HCT116 (cell line): Measurements from ENCODE around the gene EYA2. TPM values are rescaled to one million over a fixed set of nuclear protein-coding genes. Genes with fewer than 3 reads are reported as not detected.

ENCODE experiments used
- ATAC-seq: fragments of 200-7000 bp; cut with Tn5 transposase; 2 replicates; pipeline ENCODE4 v1.9.1; 2020; ENCODE audit warnings: mild to moderate bottlenecking, moderate library complexity
- BruUV-seq: library from RNA; stranded (reverse); fragments of 400-500 nt; replicated peaks from 2 replicates; lab custom pipeline; 2021; lab: Mats Ljungman, UMichigan
- CTCF ChIA-PET: fragments of 300-600 bp; sonication (Branson Sonifier 250); formaldehyde crosslinking; loops from one replicate; lab custom pipeline; 2021; ENCODE audit warnings: antibody characterized with exemption; lab: Charles Lee
- POLR2A ChIA-PET: fragments of 300-600, 350-600 bp; sonication (Branson Sonifier 250); formaldehyde crosslinking; loops from one replicate; lab custom pipeline; 2021; ENCODE audit warnings: antibody characterized with exemption; lab: Charles Lee
- RAD21 ChIA-PET, 2 experiments: fragments of 300-600 bp; sonication (Branson Sonifier 250); formaldehyde crosslinking; loops; one replicate each; lab custom pipeline; 2023; ENCODE audit warnings: low total read pairs in 2 of 2; ENCODE audit not compliant: uncharacterized antibody in 2 of 2, unreplicated experiment in 2 of 2, low non-redundant PET in 1 of 2; lab: Charles Lee
- DNase-seq: peaks from one replicate; pipeline ENCODE4 v3.0.0-alpha.2; 2010; ENCODE audit warnings: low read depth, low spot score
- H2AFZ ChIP-seq: fragments of 200-600 bp; shearing (Covaris generic), sonication (generic); 2 replicates; pipeline ENCODE4 v1.6.1; 2017; ENCODE audit warnings: low read depth, mixed run types, mixed read lengths, antibody characterized with exemption, low read length; ENCODE audit not compliant: poor library complexity, severe bottlenecking
- H3K27ac ChIP-seq: 2 replicates; pipeline ENCODE4 v1.5.1; 2012; ENCODE audit warnings: low read depth, low read length
- H3K27me3 ChIP-seq: fragments of 200-600 bp; sonication (generic); 2 replicates; pipeline ENCODE4 v1.6.1; 2016; ENCODE audit warnings: mixed run types, low read length, mixed read lengths; ENCODE audit not compliant: insufficient read depth
- H3K36me3 ChIP-seq, 2 experiments: fragments of 200-500 bp in 1 of 2; fragments of 200-600 bp in 1 of 2; sonication (Bioruptor generic) in 1 of 2; sonication (generic) in 1 of 2; 2 replicates each; pipeline versions ENCODE4 v1.5.1 to v1.6.1; 2014 to 2016; ENCODE audit warnings: low read length in 2 of 2, inconsistent platforms in 1 of 2, mixed read lengths in 1 of 2, mixed run types in 1 of 2; ENCODE audit not compliant: insufficient read depth in 2 of 2, control insufficient read depth in 1 of 2
- H3K4me1 ChIP-seq, 2 experiments: fragments of 200-600 bp in 1 of 2; sonication (generic) in 1 of 2; 2 replicates each; pipeline versions ENCODE4 v1.5.1 to v1.6.1; 2012 to 2017; ENCODE audit warnings: low read length in 2 of 2, inconsistent platforms in 1 of 2, mild to moderate bottlenecking in 1 of 2, mixed read lengths in 1 of 2, mixed run types in 1 of 2, moderate library complexity in 1 of 2; ENCODE audit not compliant: insufficient read depth in 2 of 2, control insufficient read depth in 1 of 2
- H3K4me2 ChIP-seq: fragments of 200-600 bp; sonication (generic); 2 replicates; pipeline ENCODE4 v1.6.1; 2017; ENCODE audit warnings: mixed run types, low read length, mixed read lengths
- H3K4me3 ChIP-seq, 2 experiments: fragments of 200-600 bp in 1 of 2; sonication (generic) in 1 of 2; replicated peaks in 1 of 2; 2 replicates each; pipeline ENCODE4 v1.5.1; 2011 to 2016; ENCODE audit warnings: low read length in 2 of 2, control low read depth in 1 of 2, low read depth in 1 of 2, mild to moderate bottlenecking in 1 of 2, mixed read lengths in 1 of 2, mixed run types in 1 of 2
- H3K79me2 ChIP-seq: fragments of 200-600 bp; sonication (generic); 2 replicates; pipeline ENCODE4 v1.6.1; 2017; ENCODE audit warnings: mild to moderate bottlenecking, mixed run types, low read length, moderate library complexity, mixed read lengths; ENCODE audit not compliant: insufficient read depth
- H3K9ac ChIP-seq: fragments of 200-600 bp; sonication (generic); 2 replicates; pipeline ENCODE4 v1.6.1; 2016; ENCODE audit warnings: low read length, mixed read lengths
- H3K9me2 ChIP-seq: fragments of 200-600 bp; sonication (generic), shearing (Covaris generic); 2 replicates; pipeline ENCODE4 v1.6.1; 2017; ENCODE audit warnings: mixed run types, mild to moderate bottlenecking, moderate library complexity; ENCODE audit not compliant: insufficient read depth
- H3K9me3 ChIP-seq, 2 experiments: fragments of 200-500 bp in 1 of 2; fragments of 200-600 bp in 1 of 2; sonication (Bioruptor generic) in 1 of 2; sonication (generic) in 1 of 2; 2 replicates each; pipeline ENCODE4 v1.6.1; 2014 to 2017; ENCODE audit warnings: low read length in 2 of 2, mixed read lengths in 2 of 2, inconsistent platforms in 1 of 2, low read depth in 1 of 2, mild to moderate bottlenecking in 1 of 2, mixed run types in 1 of 2, moderate library complexity in 1 of 2; ENCODE audit not compliant: control insufficient read depth in 1 of 2, insufficient read depth in 1 of 2
- H4K20me1 ChIP-seq: fragments of 200-600 bp; sonication (generic), shearing (Covaris generic); 2 replicates; pipeline ENCODE4 v1.6.1; 2017; ENCODE audit warnings: mixed run types, mild to moderate bottlenecking, moderate library complexity; ENCODE audit not compliant: insufficient read depth
- ATF3 ChIP-seq: IDR thresholded peaks from 2 replicates; pipeline ENCODE4 v1.6.1; 2012
- CBX3 ChIP-seq: IDR thresholded peaks from 2 replicates; pipeline ENCODE4 v1.6.1; 2012; ENCODE audit warnings: low read depth
- EGR1 ChIP-seq: IDR thresholded peaks from 2 replicates; pipeline ENCODE4 v1.6.1; 2012; ENCODE audit warnings: low read depth
- EZH2 ChIP-seq: fragments of 200-600 bp; sonication (generic); IDR thresholded peaks from 2 replicates; pipeline ENCODE4 v1.6.1; 2017; ENCODE audit warnings: antibody characterized with exemption, mixed run types
- EZH2phosphoT487 ChIP-seq: fragments of 200-600 bp; IDR thresholded peaks from 2 replicates; pipeline ENCODE4 v1.6.1; 2018; ENCODE audit warnings: antibody characterized with exemption, borderline replicate concordance
- FOSL1 ChIP-seq: IDR thresholded peaks from 2 replicates; pipeline ENCODE4 v1.6.1; 2012; ENCODE audit warnings: low read depth
- JUND ChIP-seq: IDR thresholded peaks from 2 replicates; pipeline ENCODE4 v1.6.1; 2012
- RAD21 ChIP-seq: IDR thresholded peaks from 2 replicates; pipeline ENCODE4 v1.6.1; 2012; ENCODE audit warnings: low read depth, mild to moderate bottlenecking
- SIN3A ChIP-seq: IDR thresholded peaks from 2 replicates; pipeline ENCODE4 v1.6.1; 2012; ENCODE audit warnings: low read depth
- SP1 ChIP-seq: IDR thresholded peaks from 2 replicates; pipeline ENCODE4 v1.6.1; 2012; ENCODE audit warnings: low read depth
- TCF7L2 ChIP-seq: IDR thresholded peaks from 2 replicates; pipeline ENCODE4 v1.7.0; 2011; ENCODE audit warnings: borderline replicate concordance, inconsistent platforms; ENCODE audit not compliant: insufficient read depth, insufficient read length; ENCODE audit errors: extremely low read depth
- YY1 ChIP-seq: IDR thresholded peaks from 2 replicates; pipeline ENCODE4 v1.6.1; 2011; ENCODE audit warnings: low read length, low read depth, moderate library complexity, mild to moderate bottlenecking; ENCODE audit not compliant: insufficient replicate concordance; ENCODE audit errors: extremely low read depth
- ZFX ChIP-seq: fragments of 450-650 bp; IDR thresholded peaks from 2 replicates; pipeline ENCODE4 v1.6.1; 2017
- intact Hi-C: fragments of 100-400 bp; cut with micrococcal nuclease; formaldehyde crosslinking; loops from 2 replicates; pipeline ENCODE4 v1.10.0; 2022
- total RNA-seq: library from RNA; stranded (reverse); gene quantifications from one replicate; pipeline ENCODE4 v1.2.1, GENCODE V29; 2021; ENCODE audit not compliant: unreplicated experiment
- TF ChIP-seq, protein P1 (sequence below): IDR thresholded peaks from 2 replicates; pipeline ENCODE4 v1.6.1; 2011; ENCODE audit warnings: mild to moderate bottlenecking, low read length, moderate library complexity; ENCODE audit not compliant: insufficient replicate concordance; ENCODE audit errors: extremely low read depth
- TF ChIP-seq, protein P2 (sequence below): IDR thresholded peaks from 2 replicates; pipeline ENCODE4 v1.6.1; 2012; ENCODE audit warnings: low read depth
- TF ChIP-seq, protein P3 (sequence below): IDR thresholded peaks from 2 replicates; pipeline ENCODE4 v1.6.1; 2012

EYA2 gene
- total RNA-seq, 1 experiment from 2014 or later = not detected

GRCh38 chr20:47108994-47109393 lies 214.4 kb downstream of the EYA2 start:
- H2AFZ ChIP-seq = no peak overlapping the region
- ChIA-PET RAD21 (no interaction called here), POLR2A (no interaction called here), CTCF (no interaction called here)
- H3K27ac ChIP-seq = no peak overlapping the region
- H3K27me3 ChIP-seq = no peaks in the 10 kb centered on the region
- DNase-seq (no peak), ATAC-seq (no peak)
- no peak overlapping the region for H3K9ac ChIP-seq
- H3K9me2 ChIP-seq = no peaks in the 10 kb centered on the region
- H4K20me1 ChIP-seq = no peaks in the 10 kb centered on the region
- peaks cover 8 to 18% of the 10 kb centered on the region in 2 experiments; a peak in 2 of 4 replicates for H3K9me3 ChIP-seq
- no peaks in the 10 kb centered on the region for H3K79me2 ChIP-seq
- intact Hi-C loops = no loop called here
- H3K4me3 ChIP-seq = no peak overlapping the region
- BruUV-seq = no TSS peak
- H3K4me2 ChIP-seq = no peak overlapping the region
- TF ChIP-seq EZH2phosphoT487 (no peak), YY1 (no peak), FOSL1 (no peak)
- H3K4me1 ChIP-seq = no peaks in the 10 kb centered on the region
- no peaks in the 10 kb centered on the region for H3K36me3 ChIP-seq

DNA sequence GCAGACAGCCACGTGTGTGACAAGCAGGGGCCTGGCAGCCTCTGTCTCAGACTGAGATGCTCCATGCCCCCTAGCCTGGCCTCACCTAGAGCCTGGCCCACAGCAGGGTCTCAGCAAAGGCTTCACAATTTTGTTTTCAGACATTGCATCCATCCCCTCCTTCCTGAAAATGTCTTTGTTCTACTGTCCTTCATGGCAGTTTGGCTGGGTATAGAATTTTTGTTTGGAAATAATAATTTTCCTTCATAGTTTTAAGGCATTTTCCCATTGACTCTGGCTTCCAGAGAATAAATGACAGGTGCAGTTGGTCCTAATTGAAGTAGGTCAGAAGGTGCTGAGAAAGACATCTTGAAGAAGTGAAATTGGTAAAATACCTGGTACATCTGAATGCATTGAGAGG lies 216.2 kb downstream of the EYA2 start:
- intact Hi-C loops = no loop called here
- no peak for DNase-seq
- Histone ChIP-seq H3K4me3 (no peak overlapping the region), H3K4me1 (no peaks in the 10 kb centered on the region), H2AFZ (no peak overlapping the region), H3K4me2 (no peak overlapping the region), H3K79me2 (no peaks in the 10 kb centered on the region), H3K9me2 (no peaks in the 10 kb centered on the region), H3K27ac (no peak overlapping the region), H3K27me3 (no peaks in the 10 kb centered on the region), H3K9ac (no peak overlapping the region), H3K36me3 (no peaks in the 10 kb centered on the region), H4K20me1 (no peaks in the 10 kb centered on the region), H3K9me3 (peaks cover 8 to 18% of the 10 kb centered on the region in 2 experiments; a peak in 2 of 4 replicates)
- ChIA-PET CTCF (no interaction called here), POLR2A (no interaction called here), RAD21 (no interaction called here)
- BruUV-seq = no TSS peak
- no peak for ATAC-seq
- TF ChIP-seq EZH2phosphoT487 (no peak), SIN3A (no peak), JUND (no peak), TCF7L2 (no peak), ZFX (no peak), YY1 (no peak), FOSL1 (no peak), CBX3 (no peak), EGR1 (no peak), EZH2 (no peak), RAD21 (no peak), ATF3 (no peak), SP1 (no peak)
- TF ChIP-seq, protein P1, sequence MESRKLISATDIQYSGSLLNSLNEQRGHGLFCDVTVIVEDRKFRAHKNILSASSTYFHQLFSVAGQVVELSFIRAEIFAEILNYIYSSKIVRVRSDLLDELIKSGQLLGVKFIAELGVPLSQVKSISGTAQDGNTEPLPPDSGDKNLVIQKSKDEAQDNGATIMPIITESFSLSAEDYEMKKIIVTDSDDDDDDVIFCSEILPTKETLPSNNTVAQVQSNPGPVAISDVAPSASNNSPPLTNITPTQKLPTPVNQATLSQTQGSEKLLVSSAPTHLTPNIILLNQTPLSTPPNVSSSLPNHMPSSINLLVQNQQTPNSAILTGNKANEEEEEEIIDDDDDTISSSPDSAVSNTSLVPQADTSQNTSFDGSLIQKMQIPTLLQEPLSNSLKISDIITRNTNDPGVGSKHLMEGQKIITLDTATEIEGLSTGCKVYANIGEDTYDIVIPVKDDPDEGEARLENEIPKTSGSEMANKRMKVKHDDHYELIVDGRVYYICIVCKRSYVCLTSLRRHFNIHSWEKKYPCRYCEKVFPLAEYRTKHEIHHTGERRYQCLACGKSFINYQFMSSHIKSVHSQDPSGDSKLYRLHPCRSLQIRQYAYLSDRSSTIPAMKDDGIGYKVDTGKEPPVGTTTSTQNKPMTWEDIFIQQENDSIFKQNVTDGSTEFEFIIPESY = no peak
- TF ChIP-seq, protein P2, sequence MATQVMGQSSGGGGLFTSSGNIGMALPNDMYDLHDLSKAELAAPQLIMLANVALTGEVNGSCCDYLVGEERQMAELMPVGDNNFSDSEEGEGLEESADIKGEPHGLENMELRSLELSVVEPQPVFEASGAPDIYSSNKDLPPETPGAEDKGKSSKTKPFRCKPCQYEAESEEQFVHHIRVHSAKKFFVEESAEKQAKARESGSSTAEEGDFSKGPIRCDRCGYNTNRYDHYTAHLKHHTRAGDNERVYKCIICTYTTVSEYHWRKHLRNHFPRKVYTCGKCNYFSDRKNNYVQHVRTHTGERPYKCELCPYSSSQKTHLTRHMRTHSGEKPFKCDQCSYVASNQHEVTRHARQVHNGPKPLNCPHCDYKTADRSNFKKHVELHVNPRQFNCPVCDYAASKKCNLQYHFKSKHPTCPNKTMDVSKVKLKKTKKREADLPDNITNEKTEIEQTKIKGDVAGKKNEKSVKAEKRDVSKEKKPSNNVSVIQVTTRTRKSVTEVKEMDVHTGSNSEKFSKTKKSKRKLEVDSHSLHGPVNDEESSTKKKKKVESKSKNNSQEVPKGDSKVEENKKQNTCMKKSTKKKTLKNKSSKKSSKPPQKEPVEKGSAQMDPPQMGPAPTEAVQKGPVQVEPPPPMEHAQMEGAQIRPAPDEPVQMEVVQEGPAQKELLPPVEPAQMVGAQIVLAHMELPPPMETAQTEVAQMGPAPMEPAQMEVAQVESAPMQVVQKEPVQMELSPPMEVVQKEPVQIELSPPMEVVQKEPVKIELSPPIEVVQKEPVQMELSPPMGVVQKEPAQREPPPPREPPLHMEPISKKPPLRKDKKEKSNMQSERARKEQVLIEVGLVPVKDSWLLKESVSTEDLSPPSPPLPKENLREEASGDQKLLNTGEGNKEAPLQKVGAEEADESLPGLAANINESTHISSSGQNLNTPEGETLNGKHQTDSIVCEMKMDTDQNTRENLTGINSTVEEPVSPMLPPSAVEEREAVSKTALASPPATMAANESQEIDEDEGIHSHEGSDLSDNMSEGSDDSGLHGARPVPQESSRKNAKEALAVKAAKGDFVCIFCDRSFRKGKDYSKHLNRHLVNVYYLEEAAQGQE = no peak
- TF ChIP-seq, protein P3, sequence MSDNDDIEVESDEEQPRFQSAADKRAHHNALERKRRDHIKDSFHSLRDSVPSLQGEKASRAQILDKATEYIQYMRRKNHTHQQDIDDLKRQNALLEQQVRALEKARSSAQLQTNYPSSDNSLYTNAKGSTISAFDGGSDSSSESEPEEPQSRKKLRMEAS = no peak
